Measurements from ENCODE around the gene TTC27.
"Not testable (repeated sequence)": the region's sequence is repeated elsewhere in the genome, so short reads cannot be mapped to it uniquely, and the experiment has no call there.

The TTC27 gene

DNA sequence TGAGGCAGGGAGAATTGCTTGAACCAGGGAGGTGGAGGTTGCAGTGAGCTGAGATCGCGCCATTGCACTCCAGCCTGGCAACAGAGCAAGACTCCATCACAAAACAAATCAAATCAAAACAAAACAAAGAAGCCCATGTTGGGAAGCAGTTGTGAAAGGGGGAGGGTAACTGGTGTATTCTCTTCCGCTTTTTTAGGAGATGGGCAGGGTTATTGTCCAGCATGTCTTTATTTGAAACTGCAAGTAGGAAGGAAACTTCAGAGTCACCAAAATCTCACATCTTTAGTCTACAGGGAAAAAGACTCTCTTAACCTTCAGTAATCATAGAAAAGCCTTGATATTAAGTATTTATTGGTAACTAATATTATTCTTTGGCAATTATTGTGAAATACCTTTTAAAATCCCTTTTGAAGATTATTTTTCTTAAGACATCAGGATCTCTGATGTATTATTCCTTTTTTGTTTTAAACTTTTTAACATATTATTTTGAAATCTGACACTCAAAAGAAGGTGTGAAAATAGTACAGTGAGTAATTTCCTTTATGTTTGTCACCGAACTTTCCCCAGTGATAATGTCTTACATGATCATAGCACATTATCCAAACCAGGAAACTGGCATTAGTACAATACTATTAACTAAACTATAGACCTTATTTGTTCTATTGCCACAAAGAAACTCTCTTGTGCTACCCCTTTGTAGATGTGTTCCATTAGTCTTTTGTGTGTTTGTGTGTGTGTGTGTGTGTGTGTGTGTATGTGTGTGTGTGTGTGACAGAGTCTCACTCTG is 234.6 kb downstream of the TTC27 start:
- DNase-seq: no peak

DNA sequence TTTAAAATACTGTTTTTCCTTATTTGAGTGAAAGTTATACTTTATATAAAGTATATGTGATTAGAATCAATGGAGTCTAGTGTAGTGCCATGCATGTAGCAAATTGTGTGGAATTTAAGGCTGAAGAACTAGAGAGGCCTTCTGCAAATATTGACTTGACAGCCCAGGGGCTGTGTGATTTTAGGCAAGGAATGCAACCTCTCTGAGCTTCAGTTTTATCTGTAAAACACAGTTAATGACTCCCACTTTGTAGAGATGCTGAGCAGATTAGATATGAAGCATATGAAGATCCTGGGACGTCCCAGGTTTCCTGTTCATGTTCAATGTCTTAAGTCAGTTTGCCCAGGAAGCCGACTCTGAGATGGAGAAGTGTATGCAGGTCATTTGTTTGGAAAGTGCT is 235.5 kb downstream of the TTC27 start:
- no peak for DNase-seq

DNA sequence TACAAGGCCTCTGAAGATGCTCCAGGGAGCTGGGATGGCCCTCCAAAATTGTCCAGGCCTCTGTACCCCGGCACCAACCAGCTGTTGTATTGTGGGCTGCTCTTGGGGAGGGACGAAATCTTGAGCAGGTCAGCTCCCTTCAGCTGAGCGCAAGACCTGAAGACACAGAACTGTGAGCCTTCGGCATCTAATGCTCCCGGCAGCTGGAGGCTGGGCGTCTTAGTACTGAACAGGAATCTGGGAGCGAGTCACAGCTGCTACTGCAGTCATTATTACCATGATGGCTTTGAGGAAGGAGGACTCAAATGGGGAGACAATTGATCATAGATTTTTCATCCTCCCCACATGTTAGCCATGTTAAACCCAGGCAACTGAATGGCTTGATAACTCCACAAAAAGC is 236.0 kb downstream of the TTC27 start:
- DNase-seq: no peak

DNA sequence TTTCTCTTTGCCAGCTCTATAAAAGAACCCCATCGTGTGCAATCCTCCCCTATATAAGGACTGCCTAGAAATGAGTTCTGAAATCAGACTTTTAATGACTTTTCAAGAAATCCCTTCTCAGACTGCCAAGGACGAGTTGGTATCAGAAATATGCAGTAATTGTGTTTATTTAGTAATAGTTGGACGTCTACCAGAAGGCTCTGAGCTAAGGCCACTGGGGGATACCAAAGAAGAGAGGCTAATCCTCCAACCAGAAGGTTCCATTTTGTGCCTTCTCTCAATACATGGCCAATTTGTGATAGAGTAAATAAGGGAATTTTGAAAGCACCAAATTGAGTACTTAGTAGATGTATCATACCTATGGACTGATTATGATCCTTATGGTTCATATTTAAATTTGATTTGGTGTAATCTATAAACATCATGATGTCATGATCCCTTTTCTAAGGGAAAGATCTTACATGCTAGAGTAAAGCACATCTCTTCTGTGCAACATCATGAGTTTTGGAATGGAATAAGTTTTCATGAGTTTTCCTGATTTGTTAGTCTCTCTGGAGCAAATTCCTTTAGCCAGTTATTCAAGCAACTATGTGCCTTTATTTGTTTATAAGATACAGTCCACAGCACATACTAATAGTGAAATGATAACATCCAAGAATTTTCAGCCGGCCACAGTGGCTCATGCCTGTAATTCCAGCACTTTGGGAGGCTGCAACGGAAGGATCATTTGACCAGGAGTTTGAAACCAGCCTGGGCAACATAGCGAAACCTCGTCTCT is 236.7 kb downstream of the TTC27 start:
- no peak for DNase-seq

DNA sequence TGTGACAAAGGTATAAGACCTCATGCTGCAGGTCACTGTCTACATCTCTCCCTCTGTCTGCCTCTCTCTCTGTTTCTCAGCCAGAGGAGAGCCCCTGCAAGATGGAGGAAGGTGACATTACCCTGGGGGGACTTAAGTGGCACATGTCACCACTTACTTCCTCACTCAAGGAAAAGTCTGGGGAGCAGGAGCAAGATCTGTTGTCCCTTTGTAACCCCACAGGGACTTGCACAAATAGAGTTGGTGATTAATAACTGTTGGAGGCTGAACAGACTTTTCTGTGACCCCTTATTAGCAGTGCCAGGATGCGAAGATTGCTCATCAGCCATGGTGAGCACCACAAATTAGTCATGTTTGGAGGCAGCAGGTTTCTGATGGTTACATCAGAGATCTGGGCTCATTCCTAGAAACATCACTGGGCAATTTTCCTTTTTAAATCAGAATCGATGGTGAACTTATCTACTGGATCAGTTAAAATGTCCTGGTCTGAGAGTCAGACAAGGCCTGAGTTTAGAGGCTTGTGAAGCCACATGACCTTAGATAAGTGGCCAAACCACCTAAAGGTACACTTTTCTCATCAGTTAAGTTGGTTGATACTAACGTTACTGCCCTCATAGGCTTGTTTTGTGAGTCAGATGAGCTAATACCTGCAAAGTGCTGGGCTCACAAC is 237.7 kb downstream of the TTC27 start:
- DNase-seq: no peak

DNA sequence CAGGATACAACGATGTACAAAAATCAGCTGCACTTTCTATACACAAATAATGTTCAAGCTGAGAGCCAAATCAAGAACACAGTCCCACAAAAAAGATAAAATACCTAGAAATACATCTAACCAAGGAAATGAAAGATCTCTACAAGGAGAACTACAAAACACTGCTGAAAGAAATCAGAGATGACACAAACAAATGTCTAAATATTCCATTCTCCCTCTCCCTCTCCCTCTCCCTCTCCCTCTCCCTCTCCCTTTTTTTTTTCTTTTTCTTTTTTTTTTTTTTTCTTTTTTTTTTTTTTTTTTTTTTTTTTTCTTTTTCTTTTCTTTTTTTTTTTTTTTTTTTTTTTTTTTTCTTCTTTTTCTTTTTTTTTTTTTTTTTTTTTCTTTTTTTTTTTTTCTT is 238.6 kb downstream of the TTC27 start:
- DNase-seq: not testable (repeated sequence)

Data from CD4-positive, alpha-beta T cell treated with Interleukin-12 subunit alpha and Interleukin-12 subunit beta, for 1 hour (primary cell).